MG63 (cell line): Measurements from ENCODE around the gene TGFA. TPM values are rescaled to one million over a fixed set of nuclear protein-coding genes. Genes with fewer than 3 reads are reported as not detected.
"Not testable (repeated sequence)": the region's sequence is repeated elsewhere in the genome, so short reads cannot be mapped to it uniquely, and the experiment has no call there.

Experiments used
- DNase-seq: peaks from one replicate; pipeline ENCODE4 v3.0.0-alpha.2; 2020
- H3K27me3 ChIP-seq: fragments of 250-450 bp; sonication (Bioruptor Pico); 2 replicates; pipeline ENCODE4 v1.5.1; 2020; ENCODE audit warnings: mild to moderate bottlenecking, moderate library complexity
- H3K36me3 ChIP-seq: fragments of 250-450 bp; sonication (Bioruptor Pico); 2 replicates; pipeline ENCODE4 v1.5.1; 2020; ENCODE audit warnings: mild to moderate bottlenecking, moderate library complexity
- H3K4me3 ChIP-seq: fragments of 250-450 bp; sonication (Bioruptor Pico); 2 replicates; pipeline ENCODE4 v1.5.1; 2020; ENCODE audit warnings: mild to moderate bottlenecking, moderate library complexity
- H3K9me3 ChIP-seq: fragments of 250-450 bp; sonication (Bioruptor Pico); 2 replicates; pipeline ENCODE4 v1.5.1; 2020; ENCODE audit warnings: mild to moderate bottlenecking, moderate library complexity
- total RNA-seq: library from RNA; depleted of rRNA; stranded (reverse); fragments of >200 nt; shearing (Covaris generic); gene quantifications from 2 replicates; pipeline ENCODE4 v1.2.3, GENCODE V29; 2014; ENCODE audit warnings: low replicate concordance

Gene TGFA
- total RNA-seq, 1 experiment from 2014 or later: 0.43 TPM

DNA sequence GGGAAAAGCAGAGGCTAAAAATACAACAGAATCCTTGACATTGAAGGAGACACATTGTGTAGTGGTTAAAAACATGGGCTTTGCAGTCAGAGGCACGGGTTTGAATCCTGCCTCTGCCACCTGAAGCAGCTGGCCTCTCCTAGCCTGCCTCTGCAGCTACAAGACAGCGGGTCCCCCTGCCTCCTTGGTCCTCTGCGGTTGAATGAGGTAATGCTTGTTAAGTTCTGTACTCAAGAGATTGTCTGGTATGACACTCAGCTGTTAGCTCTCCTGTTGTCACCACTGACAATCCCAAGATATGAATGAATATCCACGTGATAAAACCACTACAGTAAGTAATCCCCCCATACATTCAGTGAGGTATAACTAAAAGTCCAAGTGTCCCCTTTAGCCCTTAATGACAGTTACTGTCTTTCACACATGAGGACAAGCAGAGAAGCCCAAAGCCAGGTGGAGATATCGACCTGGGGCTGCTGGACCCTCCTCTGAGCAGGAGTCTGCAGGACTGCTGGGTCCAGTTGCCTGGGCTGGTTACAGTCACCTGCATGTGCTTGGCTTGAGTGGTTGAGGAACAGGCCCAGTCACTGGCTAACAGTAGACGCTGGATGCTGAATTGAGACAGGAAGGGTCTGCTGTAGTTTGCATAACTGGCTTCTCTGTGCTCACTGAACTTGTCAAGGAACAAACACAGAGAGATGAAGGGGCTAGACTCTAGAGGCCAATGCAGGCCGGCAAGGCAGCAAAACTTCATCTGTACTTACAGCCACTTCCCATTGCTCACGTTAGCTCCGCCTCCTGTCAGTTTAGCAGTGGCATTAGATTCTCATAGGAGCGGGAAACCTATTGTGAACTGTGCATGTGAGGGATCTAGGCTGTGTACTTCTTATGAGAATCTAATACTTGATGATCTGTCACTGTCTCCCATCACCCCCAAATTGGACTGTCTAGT lies 85.5 kb downstream of the TGFA start:
- Histone ChIP-seq H3K27me3 (no peaks in the 10 kb centered on the region), H3K9me3 (no peaks in the 10 kb centered on the region), H3K4me3 (no peak overlapping the region), H3K36me3 (no peaks in the 10 kb centered on the region)
- DNase-seq: no peak

DNA sequence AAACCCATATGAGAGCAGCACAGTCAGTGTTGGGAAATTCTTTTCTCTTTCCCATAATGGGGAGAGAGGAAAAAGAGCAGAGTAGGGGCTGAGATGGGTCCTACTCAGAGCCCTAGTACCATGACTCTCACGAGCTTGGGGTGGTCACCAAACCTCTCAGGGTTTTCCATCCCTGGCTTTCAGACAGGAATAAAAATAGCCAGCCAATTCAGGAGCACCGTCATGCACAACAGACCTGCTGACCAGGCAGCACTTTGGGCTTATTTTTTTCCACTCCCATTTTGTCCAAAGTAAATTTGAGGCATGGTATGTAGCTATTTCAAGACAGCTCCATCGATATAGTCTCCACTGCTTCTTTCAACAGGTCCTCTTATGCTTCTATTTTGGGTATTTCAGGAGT lies 86.4 kb downstream of the TGFA start:
- no peaks in the 10 kb centered on the region for H3K27me3 ChIP-seq
- no peak overlapping the region for H3K4me3 ChIP-seq
- no peak for DNase-seq
- H3K9me3 ChIP-seq: no peaks in the 10 kb centered on the region
- no peaks in the 10 kb centered on the region for H3K36me3 ChIP-seq

DNA sequence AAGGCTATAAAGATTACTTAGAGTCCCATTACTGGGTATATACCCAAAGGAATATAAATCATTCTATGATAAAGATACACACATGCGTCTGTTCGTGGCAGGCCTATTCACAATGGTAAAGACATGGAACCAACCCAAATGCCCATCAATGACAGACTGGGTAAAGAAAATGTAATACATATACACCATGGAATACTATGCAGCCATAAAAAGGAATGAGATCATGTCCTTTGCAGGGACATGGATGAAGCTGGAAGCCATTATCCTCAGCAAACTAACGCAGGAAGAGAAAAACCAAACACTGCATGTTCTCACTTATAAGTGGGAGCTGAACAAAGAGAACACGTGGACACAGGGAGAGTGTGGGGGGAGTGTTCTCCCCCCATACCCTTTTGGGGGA lies 87.0 kb downstream of the TGFA start:
- not testable (repeated sequence) for H3K27me3 ChIP-seq, H3K4me3 ChIP-seq, H3K9me3 ChIP-seq, DNase-seq, H3K36me3 ChIP-seq

DNA sequence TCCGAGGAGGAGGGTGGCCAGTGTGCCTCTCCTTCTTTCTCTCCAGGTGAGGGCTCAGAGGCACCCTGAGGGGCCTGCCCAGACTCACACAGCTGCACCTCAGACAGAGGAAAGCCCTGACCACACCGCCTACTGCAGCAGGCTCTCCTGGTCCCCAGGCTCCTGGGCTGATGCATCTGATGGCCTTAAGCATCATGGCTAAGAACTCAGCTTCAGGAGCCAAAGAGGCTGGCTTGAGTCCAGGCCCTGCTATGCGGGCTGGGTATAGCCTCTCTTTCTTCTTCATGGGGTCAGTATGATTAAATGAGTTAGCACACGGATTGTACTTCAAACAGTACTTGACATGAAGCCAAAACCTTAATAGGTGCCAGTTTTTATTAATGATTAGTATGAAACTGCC lies 89.6 kb downstream of the TGFA start:
- Histone ChIP-seq H3K4me3 (no peak overlapping the region), H3K9me3 (no peaks in the 10 kb centered on the region), H3K27me3 (no peaks in the 10 kb centered on the region), H3K36me3 (no peaks in the 10 kb centered on the region)
- DNase-seq: no peak

DNA sequence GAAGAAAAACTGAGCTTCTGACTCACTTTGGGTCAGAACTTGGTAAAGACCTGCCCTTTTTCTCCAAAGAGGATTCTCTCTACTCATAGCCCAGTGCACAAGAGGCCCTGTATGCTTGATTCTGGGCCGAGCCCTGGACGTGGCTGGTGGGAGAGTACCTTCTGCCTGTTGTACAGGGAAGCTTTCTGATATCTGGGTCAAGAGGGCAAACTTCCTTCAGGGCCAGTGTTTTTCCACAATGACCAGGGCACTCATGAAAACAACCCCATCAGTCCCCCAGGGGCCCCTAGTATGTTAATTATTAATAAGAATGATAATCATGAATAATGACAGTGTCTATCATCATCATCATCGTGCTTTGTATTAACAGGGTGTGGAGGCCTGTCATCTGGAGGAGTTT lies 90.0 kb downstream of the TGFA start:
- DNase-seq: no peak
- Histone ChIP-seq H3K27me3 (no peaks in the 10 kb centered on the region), H3K4me3 (no peak overlapping the region), H3K9me3 (no peaks in the 10 kb centered on the region), H3K36me3 (no peaks in the 10 kb centered on the region)

DNA sequence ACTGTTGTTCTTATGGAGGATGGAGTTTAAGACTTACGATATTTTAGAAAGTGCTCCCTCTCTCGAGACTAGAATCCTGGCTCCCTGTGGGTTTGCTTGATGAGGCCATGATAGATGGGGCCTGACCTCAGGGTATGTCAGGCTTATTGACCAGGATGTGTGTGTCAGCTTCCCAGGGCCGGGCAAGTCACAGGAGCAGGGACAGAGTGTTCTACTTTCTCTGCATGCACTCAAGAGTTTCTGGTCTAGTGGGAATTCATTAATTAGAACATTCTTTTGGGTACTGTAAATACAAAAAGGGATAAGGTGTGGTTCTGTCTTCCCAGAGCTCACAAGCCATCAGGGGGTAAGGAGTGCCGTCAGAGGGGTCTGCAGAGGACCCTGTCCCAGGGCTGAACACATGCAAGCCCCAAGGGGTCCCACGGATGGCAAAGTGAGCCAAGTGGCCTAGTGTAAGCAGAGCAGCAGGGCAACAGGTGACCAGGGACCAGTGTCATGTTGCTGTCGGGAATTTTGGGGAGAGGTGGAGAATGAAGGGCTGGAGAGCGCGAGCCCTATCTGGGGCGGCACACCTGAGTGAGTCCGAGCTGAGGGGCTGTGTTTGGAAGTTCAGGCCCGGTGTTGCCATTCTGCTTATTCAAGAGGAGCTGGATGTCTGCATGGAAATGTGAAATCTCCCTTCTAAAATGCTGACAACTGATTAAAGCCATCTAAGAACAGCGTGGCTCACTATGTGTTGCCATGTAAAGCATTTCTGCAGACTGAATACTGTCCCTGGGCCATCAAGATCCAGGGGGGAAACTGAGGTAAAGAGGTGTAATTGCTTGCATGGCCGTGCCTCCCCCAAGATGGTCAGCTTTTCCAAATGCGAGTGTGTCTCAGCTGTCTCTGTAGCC lies 91.4 kb downstream of the TGFA start:
- no peaks in the 10 kb centered on the region for H3K36me3 ChIP-seq
- H3K27me3 ChIP-seq: no peaks in the 10 kb centered on the region
- no peak overlapping the region for H3K4me3 ChIP-seq
- no peaks in the 10 kb centered on the region for H3K9me3 ChIP-seq
- no peak for DNase-seq

DNA sequence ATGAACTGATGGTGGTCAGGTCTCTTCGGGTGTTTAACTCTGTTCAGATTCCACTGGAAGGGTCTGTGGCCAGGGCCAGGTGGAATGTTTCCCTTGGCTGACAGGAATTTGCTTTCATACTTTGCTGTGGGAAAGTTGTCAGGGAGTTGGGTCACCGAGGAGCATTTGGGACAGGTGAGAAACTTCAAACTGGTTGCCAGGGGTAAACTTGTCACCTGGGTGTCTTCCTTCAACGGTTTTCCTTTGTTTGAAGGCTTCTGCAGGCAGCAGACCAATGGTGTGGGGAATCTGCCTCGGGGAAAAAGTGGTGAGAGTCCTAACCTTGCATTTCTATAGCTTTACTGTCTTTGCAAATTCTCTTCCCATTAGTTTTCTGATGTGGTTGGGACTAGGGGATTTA lies 92.2 kb downstream of the TGFA start:
- H3K9me3 ChIP-seq: no peaks in the 10 kb centered on the region
- no peak for DNase-seq
- H3K4me3 ChIP-seq: no peak overlapping the region
- H3K36me3 ChIP-seq: no peaks in the 10 kb centered on the region
- no peaks in the 10 kb centered on the region for H3K27me3 ChIP-seq

DNA sequence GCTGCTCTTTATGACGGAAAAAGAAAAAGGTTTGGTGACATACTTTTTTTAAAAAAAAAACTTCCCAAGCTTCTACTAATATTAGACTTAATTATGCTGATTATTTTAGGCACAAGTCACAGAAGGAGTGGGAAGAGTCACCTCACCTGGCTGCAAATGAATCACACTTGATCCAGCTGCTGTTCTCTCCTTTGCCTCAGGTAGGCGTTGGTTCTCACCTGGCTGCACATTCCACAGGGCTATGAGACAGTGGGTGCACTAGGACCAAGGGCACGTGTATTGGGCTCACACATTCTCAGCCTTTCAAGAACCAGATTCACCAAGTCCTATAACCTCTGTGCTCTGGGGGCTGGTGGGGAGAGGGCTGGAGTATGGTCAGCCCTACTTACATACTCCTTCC lies 93.3 kb downstream of the TGFA start:
- Histone ChIP-seq H3K9me3 (no peaks in the 10 kb centered on the region), H3K27me3 (no peaks in the 10 kb centered on the region), H3K4me3 (no peak overlapping the region), H3K36me3 (no peaks in the 10 kb centered on the region)
- DNase-seq: no peak

DNA sequence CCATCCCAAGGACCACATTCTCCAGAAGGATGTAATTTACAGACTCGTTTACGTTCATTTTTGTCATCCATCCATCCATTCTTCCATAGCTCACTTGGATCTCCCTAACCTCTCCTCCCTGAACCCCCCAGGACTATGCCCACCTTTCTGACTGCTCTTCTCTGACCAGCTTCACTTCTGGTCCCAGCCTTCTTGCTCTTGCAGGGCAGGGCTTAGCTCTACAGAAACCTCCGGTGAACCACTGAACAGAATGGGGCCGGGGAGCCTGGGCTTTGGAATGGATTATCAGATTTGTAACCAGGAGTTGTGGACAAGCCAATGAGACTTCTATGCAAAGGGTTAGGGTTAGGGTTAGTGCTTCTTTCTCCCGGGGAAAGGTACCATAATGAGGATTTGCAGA lies 95.0 kb downstream of the TGFA start:
- Histone ChIP-seq H3K36me3 (no peaks in the 10 kb centered on the region), H3K4me3 (no peak overlapping the region), H3K27me3 (no peaks in the 10 kb centered on the region), H3K9me3 (no peaks in the 10 kb centered on the region)
- no peak for DNase-seq

DNA sequence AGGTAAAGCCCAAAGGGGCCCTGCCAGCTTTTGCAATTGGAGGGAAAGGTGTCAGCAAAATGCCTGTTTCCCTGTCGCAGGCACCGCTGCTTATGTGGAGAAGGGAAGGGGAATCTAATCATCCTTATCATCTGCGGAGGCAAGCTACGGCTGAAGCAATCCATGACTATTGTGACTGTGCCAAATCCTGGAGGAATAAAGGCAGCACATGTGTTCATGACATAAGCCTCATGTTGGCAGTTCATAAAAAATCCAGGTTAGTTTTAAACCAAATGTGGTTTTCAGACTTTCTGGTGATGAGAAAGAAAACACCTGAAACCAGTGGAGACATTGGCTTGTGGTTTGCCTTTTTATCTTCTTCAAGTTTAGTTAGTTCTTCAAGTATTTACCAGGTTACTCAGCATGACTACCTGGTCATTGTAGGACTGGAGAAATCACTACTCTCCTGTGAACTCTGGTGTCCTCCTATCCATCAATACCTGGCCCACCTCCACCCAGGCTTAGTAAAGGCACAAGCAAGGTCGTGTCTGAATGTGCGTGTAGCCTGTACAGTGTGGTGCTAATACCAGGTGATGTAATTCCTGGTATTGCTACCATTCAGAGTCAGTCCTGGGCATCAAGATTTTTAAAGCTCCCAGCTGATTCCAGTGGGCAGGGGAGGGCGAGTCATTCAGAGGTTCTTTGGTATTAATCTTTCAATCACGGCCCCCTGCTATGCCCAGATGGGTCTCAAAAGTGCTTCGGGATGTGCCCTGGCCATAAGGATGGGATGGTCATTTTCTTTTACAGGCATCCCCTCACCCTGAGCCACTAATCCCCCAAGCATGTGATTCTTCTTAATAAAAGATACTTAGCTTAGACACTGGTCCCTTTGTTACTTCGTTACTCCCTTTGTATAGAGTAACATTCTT lies 96.8 kb downstream of the TGFA start:
- no peaks in the 10 kb centered on the region for H3K9me3 ChIP-seq
- no peaks in the 10 kb centered on the region for H3K27me3 ChIP-seq
- no peak for DNase-seq

DNA sequence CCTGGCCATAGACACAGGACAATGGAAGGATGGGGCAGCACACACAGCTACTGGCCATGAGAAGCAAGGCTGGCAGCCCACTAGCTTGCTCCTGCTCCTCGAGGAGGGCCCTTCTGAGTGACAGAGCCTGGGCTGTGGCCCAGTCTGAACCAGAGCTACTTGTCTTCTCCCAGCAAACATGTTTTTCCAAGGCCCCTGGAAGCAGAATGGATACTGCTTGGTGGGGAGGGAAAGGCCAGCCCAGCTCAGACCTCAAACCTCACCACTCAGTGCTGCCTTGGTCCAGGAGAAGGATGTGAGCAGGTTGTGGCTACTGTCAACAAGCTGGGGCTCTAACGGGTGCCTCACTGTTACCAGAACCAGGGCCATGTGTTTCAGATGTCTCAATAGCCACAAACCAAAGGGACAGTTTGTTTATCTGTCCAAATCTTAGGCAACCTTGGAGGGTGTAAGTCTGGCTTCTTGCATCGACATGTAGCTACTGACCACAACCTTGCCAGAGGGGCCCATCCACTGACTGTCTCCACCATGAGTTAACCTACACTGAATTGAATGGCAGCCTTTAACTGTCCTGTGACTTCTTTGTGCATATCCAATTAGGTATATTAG lies 98.6 kb downstream of the TGFA start:
- Histone ChIP-seq H3K9me3 (no peaks in the 10 kb centered on the region), H3K36me3 (no peaks in the 10 kb centered on the region), H3K27me3 (no peaks in the 10 kb centered on the region), H3K4me3 (no peak overlapping the region)
- no peak for DNase-seq

More for the DNA sequence above, 96.8 kb downstream of the TGFA start:
- no peaks in the 10 kb centered on the region for H3K36me3 ChIP-seq
- H3K4me3 ChIP-seq: no peak overlapping the region

DNA sequence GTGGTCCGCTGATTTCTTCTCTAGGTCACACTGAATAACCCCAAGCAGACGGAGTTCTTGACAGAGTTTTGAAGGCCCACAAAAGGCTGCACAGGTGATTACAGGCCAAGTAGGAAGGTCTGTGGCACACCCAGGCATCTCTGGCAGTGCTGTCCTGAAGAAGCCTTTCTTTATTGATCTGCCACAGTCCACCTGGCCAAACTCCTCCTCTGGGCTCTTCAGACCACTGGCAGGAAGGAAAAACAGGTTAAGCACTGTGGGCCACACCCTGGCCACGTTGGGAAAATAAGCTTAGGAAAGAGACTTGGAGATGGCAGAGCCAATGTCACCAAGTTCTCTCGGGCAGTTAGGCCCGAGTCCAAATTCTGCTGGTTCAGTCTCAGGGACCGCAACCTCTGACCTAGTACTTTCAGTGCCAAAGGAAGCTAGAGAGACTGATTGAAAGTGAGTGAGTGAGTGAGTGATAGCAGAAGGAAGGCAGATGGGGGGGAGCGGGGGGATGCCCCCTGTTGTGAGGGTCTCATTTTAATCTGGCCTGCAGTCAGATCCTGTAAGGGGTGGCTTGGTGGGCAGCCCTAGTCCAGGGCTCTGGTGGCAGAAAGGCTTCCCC lies 102.9 kb downstream of the TGFA start:
- no peak for DNase-seq
- Histone ChIP-seq H3K36me3 (no peaks in the 10 kb centered on the region), H3K9me3 (no peaks in the 10 kb centered on the region), H3K27me3 (no peaks in the 10 kb centered on the region), H3K4me3 (no peak overlapping the region)

DNA sequence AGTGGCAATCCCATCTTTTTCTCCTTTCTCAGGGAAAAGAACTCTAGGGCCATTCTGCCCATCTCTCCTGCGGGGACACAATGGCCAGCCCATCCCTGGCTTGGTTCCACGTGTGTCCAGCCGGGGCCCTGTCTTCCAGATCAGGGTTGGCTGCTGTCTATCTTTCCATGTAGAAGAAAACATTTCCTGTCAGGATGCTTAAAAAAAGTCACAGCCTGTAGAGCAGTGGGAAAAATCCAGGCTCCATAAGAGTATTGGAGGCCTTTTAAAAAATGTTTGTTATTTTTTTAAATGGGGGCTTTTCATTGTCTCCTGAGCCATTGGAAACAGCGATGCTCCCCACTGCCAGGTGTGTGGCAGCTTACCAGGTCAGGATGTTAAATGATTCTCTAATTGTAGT lies 105.6 kb downstream of the TGFA start:
- H3K27me3 ChIP-seq: no peaks in the 10 kb centered on the region
- H3K9me3 ChIP-seq: no peaks in the 10 kb centered on the region
- DNase-seq: no peak
- H3K4me3 ChIP-seq: no peak overlapping the region
- no peaks in the 10 kb centered on the region for H3K36me3 ChIP-seq

DNA sequence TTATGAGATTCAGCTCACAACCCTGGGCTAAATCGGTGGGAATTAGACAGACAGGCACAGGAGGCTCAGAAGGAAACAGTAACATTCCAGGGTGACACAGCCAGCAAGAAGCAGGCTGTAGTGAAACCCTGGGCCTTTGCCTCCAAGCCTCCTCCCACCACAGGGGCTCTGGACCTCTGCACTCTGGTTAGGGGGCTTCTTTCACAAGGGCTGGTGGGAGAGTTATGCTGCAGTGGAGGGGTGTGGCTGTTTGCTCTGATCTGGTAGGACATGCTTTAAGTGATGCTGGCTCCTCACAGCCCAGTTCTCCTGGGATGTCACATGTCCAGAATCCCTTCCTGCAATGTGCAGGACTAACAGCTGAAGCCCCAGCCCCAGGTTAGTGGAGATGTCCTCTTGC lies 109.9 kb downstream of the TGFA start:
- no peaks in the 10 kb centered on the region for H3K27me3 ChIP-seq
- H3K4me3 ChIP-seq: no peak overlapping the region
- no peaks in the 10 kb centered on the region for H3K9me3 ChIP-seq
- no peak for DNase-seq
- H3K36me3 ChIP-seq: no peaks in the 10 kb centered on the region

DNA sequence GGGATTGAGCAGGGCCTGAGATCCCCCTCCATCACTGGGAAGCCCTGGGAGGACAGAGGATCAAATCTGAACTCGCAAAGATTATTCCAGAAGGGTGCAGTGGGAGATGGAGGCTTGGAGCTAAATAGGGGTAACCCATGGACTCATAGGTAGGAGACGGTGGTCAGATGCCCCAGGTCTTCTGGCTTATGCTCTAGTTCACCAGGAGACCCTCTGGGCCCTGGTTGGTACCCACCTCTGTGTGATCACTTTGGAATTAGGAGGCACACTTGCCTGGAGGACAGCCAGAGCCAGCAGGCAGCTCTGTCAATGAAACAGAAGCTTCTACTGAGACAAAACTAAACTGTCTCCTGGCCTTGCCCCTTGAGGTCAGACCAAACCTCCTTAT lies 110.6 kb downstream of the TGFA start:
- Histone ChIP-seq H3K36me3 (no peaks in the 10 kb centered on the region), H3K27me3 (no peaks in the 10 kb centered on the region), H3K9me3 (no peaks in the 10 kb centered on the region), H3K4me3 (no peak overlapping the region)
- no peak for DNase-seq
